HepG2 (cell line): Measurements from ENCODE around the gene IPO8. TPM values are rescaled to one million over a fixed set of nuclear protein-coding genes. Genes with fewer than 3 reads are reported as not detected.
A peak's percentile ranks its signal among the peaks of the same experiment; 100 is the strongest.

Source experiments
- GATAD1 ChIP-seq: IDR thresholded peaks from 2 replicates; pipeline ENCODE4 v1.6.1; 2016; ENCODE audit warnings: missing genetic modification reagents, missing compliant biosample characterization
- ZBTB10 ChIP-seq: sonication (generic); formaldehyde crosslinking; IDR thresholded peaks from 2 replicates; pipeline ENCODE4 v1.4.0; 2020; ENCODE audit warnings: missing genetic modification reagents, borderline replicate concordance
- ZBTB43 ChIP-seq: sonication (generic); formaldehyde crosslinking; conservative IDR thresholded peaks from 2 replicates; pipeline ENCODE4 v1.4.0; 2020; ENCODE audit warnings: missing genetic modification reagents
- ZFP91 ChIP-seq: sonication (generic); formaldehyde crosslinking; IDR thresholded peaks from 2 replicates; pipeline ENCODE4 v1.9.0; 2022; ENCODE audit warnings: missing genetic modification reagents, mild to moderate bottlenecking, borderline replicate concordance
- ZNF18 ChIP-seq: sonication (generic); formaldehyde crosslinking; IDR thresholded peaks from 2 replicates; pipeline ENCODE4 v1.8.0; 2022; ENCODE audit warnings: mild to moderate bottlenecking, missing genetic modification reagents; ENCODE audit not compliant: insufficient replicate concordance
- ZNF274 ChIP-seq: sonication (generic); formaldehyde crosslinking; IDR thresholded peaks from 2 replicates; pipeline ENCODE4 v1.5.1; 2020; ENCODE audit warnings: mild to moderate bottlenecking, missing genetic modification reagents
- ZNF772 ChIP-seq: sonication (generic); formaldehyde crosslinking; IDR thresholded peaks from 2 replicates; pipeline ENCODE4 v1.5.0; 2020; ENCODE audit warnings: mild to moderate bottlenecking, missing genetic modification reagents
- ZSCAN29 ChIP-seq: sonication (generic); formaldehyde crosslinking; conservative IDR thresholded peaks from 2 replicates; pipeline ENCODE4 v1.4.0; 2020; ENCODE audit warnings: mild to moderate bottlenecking, missing genetic modification reagents
- polyA plus RNA-seq, 8 experiments: library from polyadenylated mRNA; depleted of rRNA in 3 of 8; stranded (reverse) in 7 of 8; unstranded in 1 of 8; fragments of >200 nt; fragmentation: Illumina TruSeq in 4 of 8; extraction: Trizol in 4 of 8; gene quantifications; 2 replicates each; pipeline versions ENCODE4 v1.2.1 to v1.2.3, GENCODE V29; 2011 to 2016; ENCODE audit warnings: low read depth in 4 of 8, missing spikeins in 1 of 8, mixed read lengths in 1 of 8; ENCODE audit not compliant: insufficient read depth in 1 of 8
- total RNA-seq, 5 experiments: library from RNA; depleted of rRNA; stranded (reverse); fragments of >200 nt; fragmentation: Illumina TruSeq; extraction: Trizol; gene quantifications; 2 replicates each; pipeline ENCODE4 v1.2.3, GENCODE V29; 2016; ENCODE audit warnings: low read depth in 1 of 5
- TF ChIP-seq, protein P1 (sequence below): sonication (generic); formaldehyde crosslinking; IDR thresholded peaks from 2 replicates; pipeline ENCODE4 v1.5.0; 2020; ENCODE audit warnings: missing genetic modification reagents
- TF ChIP-seq, protein P2 (sequence below): sonication (generic); formaldehyde crosslinking; IDR thresholded peaks from 2 replicates; pipeline ENCODE4 v1.5.1; 2020; ENCODE audit warnings: mild to moderate bottlenecking, missing genetic modification reagents, moderate library complexity
- TF ChIP-seq, protein P3 (sequence below): sonication (generic); formaldehyde crosslinking; IDR thresholded peaks from 2 replicates; pipeline ENCODE4 v1.4.0; 2020; ENCODE audit warnings: mild to moderate bottlenecking, missing genetic modification reagents

Gene IPO8
- total and polyA plus RNA-seq, 2 of the 13 experiments (the other 11 are each of a cell fraction or from before 2014, with no cell fraction given): 6.3 to 21.8 TPM

GRCh38 chr12:30695199-30696102 is at the start of gene IPO8 (continued):
- TF ChIP-seq ZBTB10: no peak
- TF ChIP-seq ZSCAN29 (CRISPR knock-in tag): no peak
- TF ChIP-seq, protein P1, sequence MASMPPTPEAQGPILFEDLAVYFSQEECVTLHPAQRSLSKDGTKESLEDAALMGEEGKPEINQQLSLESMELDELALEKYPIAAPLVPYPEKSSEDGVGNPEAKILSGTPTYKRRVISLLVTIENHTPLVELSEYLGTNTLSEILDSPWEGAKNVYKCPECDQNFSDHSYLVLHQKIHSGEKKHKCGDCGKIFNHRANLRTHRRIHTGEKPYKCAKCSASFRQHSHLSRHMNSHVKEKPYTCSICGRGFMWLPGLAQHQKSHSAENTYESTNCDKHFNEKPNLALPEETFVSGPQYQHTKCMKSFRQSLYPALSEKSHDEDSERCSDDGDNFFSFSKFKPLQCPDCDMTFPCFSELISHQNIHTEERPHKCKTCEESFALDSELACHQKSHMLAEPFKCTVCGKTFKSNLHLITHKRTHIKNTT (CRISPR knock-in tag): 0 out of 2 replicates have a peak, but pooled peaks have one; percentile 47
- TF ChIP-seq, protein P2, sequence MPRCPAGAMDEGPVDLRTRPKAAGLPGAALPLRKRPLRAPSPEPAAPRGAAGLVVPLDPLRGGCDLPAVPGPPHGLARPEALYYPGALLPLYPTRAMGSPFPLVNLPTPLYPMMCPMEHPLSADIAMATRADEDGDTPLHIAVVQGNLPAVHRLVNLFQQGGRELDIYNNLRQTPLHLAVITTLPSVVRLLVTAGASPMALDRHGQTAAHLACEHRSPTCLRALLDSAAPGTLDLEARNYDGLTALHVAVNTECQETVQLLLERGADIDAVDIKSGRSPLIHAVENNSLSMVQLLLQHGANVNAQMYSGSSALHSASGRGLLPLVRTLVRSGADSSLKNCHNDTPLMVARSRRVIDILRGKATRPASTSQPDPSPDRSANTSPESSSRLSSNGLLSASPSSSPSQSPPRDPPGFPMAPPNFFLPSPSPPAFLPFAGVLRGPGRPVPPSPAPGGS: peak; percentile 89
- TF ChIP-seq ZNF274 (CRISPR knock-in tag): no peak; the same call in 1 of the 2 replicates
- TF ChIP-seq, protein P3, sequence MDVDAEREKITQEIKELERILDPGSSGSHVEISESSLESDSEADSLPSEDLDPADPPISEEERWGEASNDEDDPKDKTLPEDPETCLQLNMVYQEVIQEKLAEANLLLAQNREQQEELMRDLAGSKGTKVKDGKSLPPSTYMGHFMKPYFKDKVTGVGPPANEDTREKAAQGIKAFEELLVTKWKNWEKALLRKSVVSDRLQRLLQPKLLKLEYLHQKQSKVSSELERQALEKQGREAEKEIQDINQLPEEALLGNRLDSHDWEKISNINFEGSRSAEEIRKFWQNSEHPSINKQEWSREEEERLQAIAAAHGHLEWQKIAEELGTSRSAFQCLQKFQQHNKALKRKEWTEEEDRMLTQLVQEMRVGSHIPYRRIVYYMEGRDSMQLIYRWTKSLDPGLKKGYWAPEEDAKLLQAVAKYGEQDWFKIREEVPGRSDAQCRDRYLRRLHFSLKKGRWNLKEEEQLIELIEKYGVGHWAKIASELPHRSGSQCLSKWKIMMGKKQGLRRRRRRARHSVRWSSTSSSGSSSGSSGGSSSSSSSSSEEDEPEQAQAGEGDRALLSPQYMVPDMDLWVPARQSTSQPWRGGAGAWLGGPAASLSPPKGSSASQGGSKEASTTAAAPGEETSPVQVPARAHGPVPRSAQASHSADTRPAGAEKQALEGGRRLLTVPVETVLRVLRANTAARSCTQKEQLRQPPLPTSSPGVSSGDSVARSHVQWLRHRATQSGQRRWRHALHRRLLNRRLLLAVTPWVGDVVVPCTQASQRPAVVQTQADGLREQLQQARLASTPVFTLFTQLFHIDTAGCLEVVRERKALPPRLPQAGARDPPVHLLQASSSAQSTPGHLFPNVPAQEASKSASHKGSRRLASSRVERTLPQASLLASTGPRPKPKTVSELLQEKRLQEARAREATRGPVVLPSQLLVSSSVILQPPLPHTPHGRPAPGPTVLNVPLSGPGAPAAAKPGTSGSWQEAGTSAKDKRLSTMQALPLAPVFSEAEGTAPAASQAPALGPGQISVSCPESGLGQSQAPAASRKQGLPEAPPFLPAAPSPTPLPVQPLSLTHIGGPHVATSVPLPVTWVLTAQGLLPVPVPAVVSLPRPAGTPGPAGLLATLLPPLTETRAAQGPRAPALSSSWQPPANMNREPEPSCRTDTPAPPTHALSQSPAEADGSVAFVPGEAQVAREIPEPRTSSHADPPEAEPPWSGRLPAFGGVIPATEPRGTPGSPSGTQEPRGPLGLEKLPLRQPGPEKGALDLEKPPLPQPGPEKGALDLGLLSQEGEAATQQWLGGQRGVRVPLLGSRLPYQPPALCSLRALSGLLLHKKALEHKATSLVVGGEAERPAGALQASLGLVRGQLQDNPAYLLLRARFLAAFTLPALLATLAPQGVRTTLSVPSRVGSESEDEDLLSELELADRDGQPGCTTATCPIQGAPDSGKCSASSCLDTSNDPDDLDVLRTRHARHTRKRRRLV (CRISPR knock-in tag): no peak
- no peak for TF ChIP-seq ZNF18 (CRISPR knock-in tag)
- peak; percentile 57; the same call in 1 of the 2 replicates for TF ChIP-seq ZNF772 (CRISPR knock-in tag)
- TF ChIP-seq GATAD1: peak; percentile 76
- TF ChIP-seq ZFP91 (CRISPR knock-in tag): peak; percentile 52; the same call in 1 of the 2 replicates
- no peak; the same call in 1 of the 2 replicates for TF ChIP-seq ZBTB43
